Adrenal gland (tissue), 5 donors: Measurements from ENCODE around the gene IFIT1.

ENCODE experiments used
- CTCF ChIP-seq, 6 experiments: fragments of 450-650 bp in 4 of 6; fragments of 200-600 bp in 2 of 6; sonication (generic) in 1 of 6; IDR thresholded peaks; 1 replicate in 5 of 6; 2 replicates in 1 of 6; pipeline versions ENCODE4 v1.5.1 to v1.8.0; 2016 to 2021; ENCODE audit warnings: antibody characterized with exemption in 6 of 6, mild to moderate bottlenecking in 2 of 6, moderate library complexity in 1 of 6
- POLR2A ChIP-seq, 2 donors: fragments of 450-650 bp; IDR thresholded peaks; one replicate each; pipeline ENCODE4 v1.6.1; 2017; ENCODE audit warnings: antibody characterized with exemption in 2 of 2, mild to moderate bottlenecking in 2 of 2, moderate library complexity in 1 of 2
- donor health status: DM: no; HTN: no; CAD: no.

- no peak for TF ChIP-seq POLR2A (IDR thresholded peaks at IDR 0.05)
- TF ChIP-seq CTCF (IDR thresholded peaks at IDR 0.05) = no peak
These were observed 28.5 kb upstream of the IFIT1 start for GRCh38 chr10:89363729-89364442.
